PC-3 (cell line): ENCODE data around the gene OOSP4B. TPM values are rescaled to one million over a fixed set of nuclear protein-coding genes. Genes with fewer than 3 reads are reported as not detected.
"Not testable (repeated sequence)": the region's sequence is repeated elsewhere in the genome, so short reads cannot be mapped to it uniquely, and the experiment has no call there.

Source experiments
- ATAC-seq: fragments of 200-7000 bp; cut with Tn5 transposase; 2 replicates; pipeline ENCODE4 v1.9.1; 2020; ENCODE audit warnings: mild to moderate bottlenecking, moderate library complexity
- BruUV-seq: library from RNA; stranded (reverse); fragments of 400-500 nt; replicated peaks from 2 replicates; lab custom pipeline; 2021; lab: Mats Ljungman, UMichigan
- CTCF ChIA-PET: fragments of 300-600 bp; sonication (Branson Sonifier 250); formaldehyde crosslinking; loops from one replicate; lab custom pipeline; 2022; ENCODE audit warnings: antibody characterized with exemption; lab: Charles Lee
- POLR2A ChIA-PET: fragments of 300-600 bp; sonication (Branson Sonifier 250); formaldehyde crosslinking; loops from one replicate; lab custom pipeline; 2022; ENCODE audit warnings: antibody characterized with exemption; ENCODE audit not compliant: unreplicated experiment; lab: Charles Lee
- DNase-seq: peaks from one replicate; pipeline ENCODE4 v3.0.0-alpha.2; 2015
- H2AFZ ChIP-seq: fragments of 300-600 bp; sonication (generic); 2 replicates; pipeline ENCODE4 v1.6.0; 2016; ENCODE audit warnings: antibody characterized with exemption, low read length
- H3F3A ChIP-seq: fragments of 300-600 bp; sonication (generic); one replicate; pipeline ENCODE4 v1.6.0; 2017; ENCODE audit warnings: antibody characterized with exemption, low read length, control low read depth, mild to moderate bottlenecking; ENCODE audit not compliant: unreplicated experiment
- H3K27ac ChIP-seq: fragments of 300-600 bp; sonication (generic); 2 replicates; pipeline ENCODE4 v1.5.1; 2016; ENCODE audit warnings: mild to moderate bottlenecking, low read length
- H3K27me3 ChIP-seq: fragments of 300-600 bp; sonication (generic); 2 replicates; pipeline ENCODE4 v1.6.1; 2016; ENCODE audit warnings: low read length, mixed read lengths
- H3K36me3 ChIP-seq: fragments of 300-600 bp; sonication (generic); 2 replicates; pipeline ENCODE4 v1.6.1; 2016; ENCODE audit warnings: low read depth, mixed run types, low read length, mixed read lengths
- H3K4me1 ChIP-seq: fragments of 300-600 bp; sonication (generic); 2 replicates; pipeline ENCODE4 v1.5.1; 2016; ENCODE audit warnings: low read length; ENCODE audit not compliant: insufficient read depth
- H3K4me2 ChIP-seq: fragments of 300-600 bp; sonication (generic); 2 replicates; pipeline ENCODE4 v1.6.0; 2016; ENCODE audit warnings: low read length
- H3K4me3 ChIP-seq: fragments of 300-600 bp; sonication (generic); 2 replicates; pipeline ENCODE4 v1.5.1; 2016; ENCODE audit warnings: mild to moderate bottlenecking, low read length, mixed read lengths
- H3K79me2 ChIP-seq: fragments of 300-600 bp; sonication (generic); 2 replicates; pipeline ENCODE4 v1.6.1; 2017; ENCODE audit warnings: low read length, mixed read lengths
- H3K9ac ChIP-seq: fragments of 300-600 bp; sonication (generic); 2 replicates; pipeline ENCODE4 v1.6.0; 2016; ENCODE audit warnings: mild to moderate bottlenecking, low read length
- H3K9me2 ChIP-seq: fragments of 300-600 bp; sonication (generic); replicated peaks from 2 replicates; pipeline ENCODE4 v1.6.1; 2016; ENCODE audit warnings: mixed run types, low read length, mixed read lengths
- H3K9me3 ChIP-seq: fragments of 300-600 bp; sonication (generic); 2 replicates; pipeline ENCODE4 v1.6.1; 2016; ENCODE audit warnings: low read length, mixed read lengths
- H4K20me1 ChIP-seq: fragments of 300-600 bp; sonication (generic); 2 replicates; pipeline ENCODE4 v1.6.1; 2016; ENCODE audit warnings: low read length, mixed read lengths
- CTCF ChIP-seq: fragments of 300-600 bp; sonication (generic); conservative IDR thresholded peaks from 2 replicates; pipeline ENCODE4 v1.5.1; 2017; ENCODE audit warnings: antibody characterized with exemption, low read depth, mild to moderate bottlenecking, low read length
- EZH2 ChIP-seq: fragments of 300-600 bp; sonication (generic); IDR thresholded peaks from one replicate; pipeline ENCODE4 v1.6.1; 2017; ENCODE audit warnings: antibody characterized with exemption, mild to moderate bottlenecking, low read length; ENCODE audit not compliant: unreplicated experiment
- EZH2phosphoT487 ChIP-seq: fragments of 300-600 bp; sonication (generic); IDR thresholded peaks from 2 replicates; pipeline ENCODE4 v1.6.1; 2018; ENCODE audit warnings: mild to moderate bottlenecking, antibody characterized with exemption, low read length, borderline replicate concordance
- intact Hi-C: fragments of 100-400 bp; cut with micrococcal nuclease; formaldehyde crosslinking; loops from 2 replicates; pipeline ENCODE4 v1.9.0; 2023
- total RNA-seq: library from RNA; depleted of rRNA; stranded (reverse); fragments of >200 nt; gene quantifications from 2 replicates; pipeline ENCODE4 v1.2.3, GENCODE V29; 2014

The OOSP4B gene
- total RNA-seq, 1 experiment from 2014 or later, result not detected

- H3K27ac ChIP-seq, result no peak overlapping the region
- H3K9ac ChIP-seq, result no peak overlapping the region
- BruUV-seq, result no TSS peak
- ChIA-PET CTCF (no interaction called here), POLR2A (no interaction called here)
- H3F3A ChIP-seq, result no peaks in the 10 kb centered on the region
- no peaks in the 10 kb centered on the region for H4K20me1 ChIP-seq
- no peaks in the 10 kb centered on the region for H3K9me2 ChIP-seq
- no peaks in the 10 kb centered on the region for H3K79me2 ChIP-seq
- H2AFZ ChIP-seq, result no peak overlapping the region
- ATAC-seq (no peak), DNase-seq (no peak)
- no peak overlapping the region for H3K4me3 ChIP-seq
- no peak overlapping the region for H3K4me2 ChIP-seq
- H3K9me3 ChIP-seq, result no peaks in the 10 kb centered on the region
- no peaks in the 10 kb centered on the region for H3K27me3 ChIP-seq
- H3K36me3 ChIP-seq, result no peaks in the 10 kb centered on the region
- peaks cover 6% of the 10 kb centered on the region for H3K4me1 ChIP-seq
- TF ChIP-seq EZH2phosphoT487 (no peak), EZH2 (no peak)
- intact Hi-C loops, result no loop called here
Observed at GRCh38 chr11:60069450-60069849, 52.5 kb downstream of the OOSP4B start.

- H3K4me3 ChIP-seq, BruUV-seq, ATAC-seq, POLR2A ChIA-PET, CTCF ChIA-PET, H3K9me3 ChIP-seq, H3K27ac ChIP-seq, H3K4me1 ChIP-seq, H3K27me3 ChIP-seq, H2AFZ ChIP-seq, DNase-seq, H3K9me2 ChIP-seq, H3F3A ChIP-seq, intact Hi-C loops, H3K4me2 ChIP-seq, H4K20me1 ChIP-seq, H3K79me2 ChIP-seq, H3K9ac ChIP-seq, H3K36me3 ChIP-seq: not testable (repeated sequence)
Observed at GRCh38 chr11:60071644-60072043, 54.7 kb downstream of the OOSP4B start.

- no peak overlapping the region for H3K4me2 ChIP-seq
- intact Hi-C loops, result no loop called here
- no peak overlapping the region for H2AFZ ChIP-seq
- H3K9ac ChIP-seq, result no peak overlapping the region
- no peak overlapping the region for H3K4me3 ChIP-seq
- H3K27ac ChIP-seq, result no peak overlapping the region
- H3K4me1 ChIP-seq, result no peaks in the 10 kb centered on the region
- no peaks in the 10 kb centered on the region for H3K36me3 ChIP-seq
- POLR2A ChIA-PET, result no interaction called here
- no peaks in the 10 kb centered on the region for H3F3A ChIP-seq
- no TSS peak for BruUV-seq
- TF ChIP-seq EZH2phosphoT487 (no peak), EZH2 (no peak), CTCF (no peak)
- H3K9me3 ChIP-seq, result no peaks in the 10 kb centered on the region
- H3K79me2 ChIP-seq, result no peaks in the 10 kb centered on the region
- CTCF ChIA-PET, result no interaction called here
- DNase-seq, result no peak
- no peaks in the 10 kb centered on the region for H4K20me1 ChIP-seq
- no peak for ATAC-seq
- no peaks in the 10 kb centered on the region for H3K9me2 ChIP-seq
- no peaks in the 10 kb centered on the region for H3K27me3 ChIP-seq
Observed at GRCh38 chr11:60077216-60077817, 60.3 kb downstream of the OOSP4B start.

- no peak overlapping the region for H2AFZ ChIP-seq
- H3K27me3 ChIP-seq, result no peaks in the 10 kb centered on the region
- no peaks in the 10 kb centered on the region for H3K9me3 ChIP-seq
- CTCF ChIA-PET, result no interaction called here
- no peaks in the 10 kb centered on the region for H3K9me2 ChIP-seq
- intact Hi-C loops, result no loop called here
- no peaks in the 10 kb centered on the region for H3K36me3 ChIP-seq
- no peaks in the 10 kb centered on the region for H3K79me2 ChIP-seq
- H3K4me1 ChIP-seq, result no peaks in the 10 kb centered on the region
- DNase-seq (no peak), ATAC-seq (no peak)
- no peak overlapping the region for H3K4me2 ChIP-seq
- BruUV-seq, result no TSS peak
- H3K9ac ChIP-seq, result no peak overlapping the region
- H3K4me3 ChIP-seq, result no peak overlapping the region
- H3F3A ChIP-seq, result no peaks in the 10 kb centered on the region
- H4K20me1 ChIP-seq, result no peaks in the 10 kb centered on the region
- TF ChIP-seq EZH2, result no peak
- TF ChIP-seq CTCF, result no peak
- no peak for TF ChIP-seq EZH2phosphoT487
- POLR2A ChIA-PET, result no interaction called here
- no peak overlapping the region for H3K27ac ChIP-seq
Observed at GRCh38 chr11:60077981-60078380, 61.0 kb downstream of the OOSP4B start.
